ENCODE results near the gene HPSE2.

DNA sequence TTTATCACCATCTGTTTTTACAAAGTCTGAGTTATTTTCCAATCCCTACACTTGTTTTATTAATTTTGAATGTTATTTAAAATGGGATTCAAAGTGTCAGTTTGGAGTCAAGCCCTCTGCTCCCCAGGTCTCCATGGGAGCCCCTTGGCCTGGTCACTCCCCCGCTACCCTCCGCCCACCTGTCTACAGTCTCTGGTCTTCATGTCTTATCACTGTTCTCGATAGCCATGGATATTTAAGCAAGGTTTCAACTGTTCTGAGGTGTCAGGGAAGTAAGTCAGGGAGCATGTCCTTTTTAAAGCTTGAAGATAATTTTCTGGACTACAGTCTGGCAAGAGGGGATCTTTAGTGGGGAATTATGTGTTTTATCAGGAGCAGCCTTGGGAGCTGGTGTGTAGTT is 769.8 kb downstream of the HPSE2 start:
- TF ChIP-seq GATA3 (IDR thresholded peaks at IDR 0.05; ENCODE audit: low read depth, low read length): no peak
- TF ChIP-seq GATA2 (IDR thresholded peaks at IDR 0.05; ENCODE audit: low read depth, low read length): no peak

All from SH-SY5Y (cell line).